Neural crest cell (in vitro differentiated cells): ENCODE results near the gene MAML3. TPM values are rescaled to one million over a fixed set of nuclear protein-coding genes. Genes with fewer than 3 reads are reported as not detected.
A peak's percentile ranks its signal among the peaks of the same experiment; 100 is the strongest.

Experiments used
- DNase-seq: peaks from one replicate; pipeline ENCODE4 v3.0.0; 2021; ENCODE audit warnings: low read depth, mixed read lengths, low spot score
- H3K27ac Mint-ChIP-seq: one replicate; pipeline ENCODE4 v1.8.0; 2021; ENCODE audit warnings: mild to moderate bottlenecking, mixed read lengths; ENCODE audit not compliant: unreplicated experiment
- H3K27me3 Mint-ChIP-seq: 2 replicates; pipeline ENCODE4 v1.8.0; 2021; ENCODE audit warnings: low read depth, mild to moderate bottlenecking, mixed read lengths
- H3K36me3 Mint-ChIP-seq: 2 replicates; pipeline ENCODE4 v1.8.0; 2021; ENCODE audit warnings: low read depth, mild to moderate bottlenecking, mixed read lengths
- H3K4me1 Mint-ChIP-seq: 2 replicates; pipeline ENCODE4 v1.8.0; 2021; ENCODE audit warnings: mixed read lengths
- H3K4me3 Mint-ChIP-seq: one replicate; pipeline ENCODE4 v1.8.0; 2021; ENCODE audit warnings: mild to moderate bottlenecking, mixed read lengths
- H3K9me3 Mint-ChIP-seq: 2 replicates; pipeline ENCODE4 v1.8.0; 2021; ENCODE audit warnings: mixed read lengths
- CTCF ChIP-seq: fragments of 200-600 bp; sonication (generic); conservative IDR thresholded peaks from 2 replicates; pipeline ENCODE4 v1.5.0; 2021; ENCODE audit warnings: antibody characterized with exemption, mild to moderate bottlenecking
- total RNA-seq: library from RNA; stranded (reverse); gene quantifications from 2 replicates; pipeline ENCODE4 v1.2.1, GENCODE V29; 2021

The MAML3 gene
- total RNA-seq, 1 donor from 2014 or later = 21.8 TPM

GRCh38 chr4:139904406-139904805, 249.6 kb downstream of the MAML3 start:
- Mint-ChIP-seq H3K4me1 (peaks cover 32% of the 10 kb centered on the region), H3K27ac (peak overlapping the region; percentile 20), H3K27me3 (no peaks in the 10 kb centered on the region), H3K4me3 (no peak overlapping the region), H3K9me3 (peaks cover 11% of the 10 kb centered on the region), H3K36me3 (peaks cover 17% of the 10 kb centered on the region)
- DNase-seq = no peak
- TF ChIP-seq CTCF = no peak

GRCh38 chr4:139903845-139904244, 250.1 kb downstream of the MAML3 start:
- TF ChIP-seq CTCF = no peak
- DNase-seq = no peak
- Mint-ChIP-seq H3K36me3 (peaks cover 17% of the 10 kb centered on the region), H3K4me1 (peaks cover 32% of the 10 kb centered on the region), H3K27ac (no peak overlapping the region), H3K9me3 (peaks cover 11% of the 10 kb centered on the region), H3K4me3 (no peak overlapping the region), H3K27me3 (no peaks in the 10 kb centered on the region)

GRCh38 chr4:139902321-139903320, 251.4 kb downstream of the MAML3 start:
- Mint-ChIP-seq H3K4me3 (no peak overlapping the region), H3K9me3 (peaks cover 11% of the 10 kb centered on the region), H3K36me3 (peaks cover 17% of the 10 kb centered on the region), H3K4me1 (peaks cover 32% of the 10 kb centered on the region), H3K27me3 (no peaks in the 10 kb centered on the region), H3K27ac (peak overlapping the region; percentile 94)
- no peak for DNase-seq
- no peak for TF ChIP-seq CTCF

GRCh38 chr4:139901531-139902320, 252.3 kb downstream of the MAML3 start:
- Mint-ChIP-seq H3K27ac (peak overlapping the region; percentile 92), H3K4me1 (peaks cover 28% of the 10 kb centered on the region), H3K9me3 (peaks cover 11% of the 10 kb centered on the region), H3K27me3 (no peaks in the 10 kb centered on the region), H3K36me3 (peaks cover 17% of the 10 kb centered on the region), H3K4me3 (peak overlapping the region; percentile 24)
- DNase-seq = no peak
- TF ChIP-seq CTCF = no peak

- DNase-seq = no peak
- no peaks in the 10 kb centered on the region for H3K27me3 Mint-ChIP-seq
- no peak overlapping the region for H3K4me3 Mint-ChIP-seq
- no peak for TF ChIP-seq CTCF
- peaks cover 17% of the 10 kb centered on the region for H3K36me3 Mint-ChIP-seq
- H3K9me3 Mint-ChIP-seq = peaks cover 11% of the 10 kb centered on the region
- no peak overlapping the region for H3K27ac Mint-ChIP-seq
- H3K4me1 Mint-ChIP-seq = peaks cover 28% of the 10 kb centered on the region
Measured at GRCh38 chr4:139900964-139901376, 253.0 kb downstream of the MAML3 start.
